Left renal pelvis (tissue), 4 donors: Measurements from ENCODE around the gene STIM1. TPM values are rescaled to one million over a fixed set of nuclear protein-coding genes. Genes with fewer than 3 reads are reported as not detected.
"Not testable (repeated sequence)": the region's sequence is repeated elsewhere in the genome, so short reads cannot be mapped to it uniquely, and the experiment has no call there.

Experiments used
- DNase-seq, 4 donors: peaks; one replicate each; pipeline ENCODE4 v3.0.0-alpha.2; 2013; ENCODE audit warnings: low read depth in 4 of 4, low spot score in 3 of 4
- polyA plus RNA-seq, 4 donors: library from polyadenylated mRNA; unstranded; fragments of 120-200 nt; gene quantifications; one replicate each; pipeline ENCODE4 v1.2.1, GENCODE V29; 2013; ENCODE audit not compliant: insufficient read length in 4 of 4

Gene STIM1
- polyA plus RNA-seq, 4 donors, result 30.4 to 68.4 (median 37.2) TPM

GRCh38 chr11:4087551-4087950, 232.1 kb downstream of the STIM1 start:
- no peak for DNase-seq

DNA sequence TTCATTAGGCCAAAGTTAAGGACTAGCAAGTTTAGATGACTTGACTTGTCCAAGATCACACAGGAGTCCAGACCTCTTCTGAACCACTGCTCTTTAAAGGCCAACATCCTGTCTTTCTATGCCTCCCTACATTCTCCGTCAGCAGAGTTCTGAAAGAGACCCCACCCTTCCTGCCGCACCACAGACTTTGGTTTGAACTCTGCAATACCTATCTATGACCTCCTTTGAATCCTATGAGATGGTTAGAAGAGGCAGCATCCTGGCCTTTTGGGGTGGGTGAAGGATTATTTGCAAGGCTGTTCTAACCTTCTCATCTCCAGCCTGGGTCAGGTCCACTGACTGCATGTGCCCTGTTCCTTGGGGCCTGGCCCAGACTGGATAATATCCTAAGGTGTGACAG, 234.8 kb downstream of the STIM1 start:
- DNase-seq, result no peak

GRCh38 chr11:4092026-4092425, 236.6 kb downstream of the STIM1 start:
- no peak for DNase-seq

DNA sequence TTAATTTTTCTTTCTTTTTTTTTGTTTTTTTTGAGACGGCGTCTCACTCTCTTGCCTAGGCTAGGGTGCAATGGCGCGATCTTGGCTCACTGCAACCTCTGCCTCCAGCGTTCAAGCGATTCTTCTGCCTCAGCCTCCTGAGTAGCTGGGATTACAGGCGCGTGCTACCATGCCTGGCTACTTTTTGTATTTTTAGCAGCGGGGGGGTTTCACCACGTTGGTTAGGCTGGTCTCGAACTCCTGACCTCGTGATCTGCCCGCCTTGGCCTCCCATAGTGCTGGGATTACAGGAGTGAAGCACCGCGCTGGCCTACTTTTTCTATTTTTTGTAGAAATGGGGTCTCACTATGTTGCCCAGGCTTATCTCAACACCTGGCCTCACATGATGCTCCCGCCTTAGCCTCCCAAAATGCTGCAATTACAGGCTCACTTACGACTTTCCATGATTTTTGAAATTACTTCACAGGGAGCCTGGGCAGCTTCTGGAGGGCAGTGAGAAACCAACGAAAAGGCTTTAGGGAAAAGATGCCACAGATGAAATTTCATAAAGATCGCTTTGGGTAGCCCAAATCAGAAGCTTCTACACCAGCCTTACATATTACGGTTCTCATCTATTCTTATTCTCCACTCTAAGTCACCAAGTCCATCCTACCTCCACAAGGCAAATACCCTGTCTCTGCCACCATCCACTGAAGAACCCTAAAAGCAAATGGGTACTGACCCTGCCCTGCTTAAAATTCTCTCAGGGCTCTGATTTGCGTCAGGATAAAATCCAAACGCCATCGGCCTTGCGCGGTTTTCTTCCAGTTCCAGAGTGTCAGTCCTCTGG, 238.3 kb downstream of the STIM1 start:
- DNase-seq, result no peak

DNA sequence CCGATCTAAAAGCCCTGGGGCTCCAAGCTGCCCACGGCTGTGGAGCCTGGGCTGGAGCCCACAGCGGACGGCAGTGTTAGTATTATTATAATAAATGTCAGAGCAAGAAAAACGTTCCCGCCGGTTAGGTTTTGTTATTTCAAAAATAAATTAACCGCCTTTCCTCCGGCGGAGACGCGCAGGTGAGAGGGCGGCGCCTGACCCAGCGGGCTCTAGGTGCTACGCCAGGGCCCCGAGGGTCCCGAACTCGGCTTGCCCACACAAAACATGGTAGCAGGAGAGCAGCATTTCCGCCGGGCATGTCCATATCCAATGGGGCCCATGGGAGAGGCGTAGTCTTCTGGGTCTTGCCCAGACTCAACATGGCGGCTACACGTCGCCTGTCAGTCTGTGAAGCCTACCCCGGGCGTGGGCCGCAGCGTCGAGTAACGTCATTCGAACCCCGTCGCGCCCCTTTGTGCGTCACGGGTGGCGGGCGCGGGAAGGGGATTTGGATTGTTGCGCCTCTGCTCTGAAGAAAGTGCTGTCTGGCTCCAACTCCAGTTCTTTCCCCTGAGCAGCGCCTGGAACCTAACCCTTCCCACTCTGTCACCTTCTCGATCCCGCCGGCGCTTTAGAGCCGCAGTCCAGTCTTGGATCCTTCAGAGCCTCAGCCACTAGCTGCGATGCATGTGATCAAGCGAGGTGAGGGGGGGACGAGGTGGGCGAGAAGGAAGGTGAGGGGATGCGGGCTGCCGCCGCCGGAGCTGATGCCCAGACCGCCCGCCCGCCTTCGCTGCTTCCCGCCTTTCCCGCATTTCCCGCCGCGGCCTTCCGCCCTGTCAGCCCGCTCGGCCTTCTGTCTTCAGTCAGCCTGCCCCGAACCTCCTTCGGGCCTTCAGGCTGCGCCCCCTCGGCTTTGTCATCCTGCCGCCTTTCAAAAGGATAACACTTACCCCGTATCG, 239.2 kb downstream of the STIM1 start, which contains the start of gene RRM1:
Gene RRM1 (plus strand): TSS at position 452 of the 944 bp plus-strand sequence. CDS start 214 bp downstream, at position 666.
- DNase-seq, result peak; percentile 86 to 93 (median 91)

DNA sequence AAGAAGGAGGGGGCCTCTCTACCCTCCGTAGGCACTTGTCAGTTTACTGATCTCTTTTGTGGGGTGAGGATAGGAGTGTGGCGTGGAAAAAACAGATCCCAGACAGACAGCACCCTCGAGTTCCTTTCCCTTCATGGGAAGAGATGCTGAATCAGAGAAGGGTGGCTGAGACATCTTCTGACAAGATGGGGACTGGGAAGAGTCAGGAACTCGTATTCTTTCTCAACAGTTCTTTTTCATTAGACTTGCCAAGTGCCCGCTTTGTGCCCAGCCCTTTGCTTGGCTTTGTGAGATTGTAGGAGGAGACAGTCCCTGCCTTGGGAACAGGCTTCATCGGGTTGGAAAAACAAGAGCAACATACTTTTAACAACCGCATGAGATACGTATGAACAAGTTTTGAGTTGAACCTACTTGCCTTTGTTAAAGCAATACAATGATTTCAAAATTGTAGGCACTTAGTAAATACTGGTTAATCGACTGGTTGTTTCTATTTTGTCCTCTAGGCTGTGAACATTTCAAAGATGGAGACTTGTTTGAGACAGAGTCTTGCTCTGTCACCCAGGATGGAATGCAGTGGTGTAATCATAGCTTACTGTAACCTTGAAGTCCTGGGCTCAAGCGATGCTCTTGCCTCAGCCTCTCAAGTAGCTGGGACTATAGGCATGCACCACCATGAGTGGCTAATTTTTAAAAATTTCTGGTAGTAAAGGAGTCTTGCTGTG, 240.2 kb downstream of the STIM1 start:
- no peak for DNase-seq

- DNase-seq, result no peak
These were observed 242.7 kb downstream of the STIM1 start for GRCh38 chr11:4098026-4098621.

GRCh38 chr11:4102711-4103110, 247.2 kb downstream of the STIM1 start:
- DNase-seq, result no peak

DNA sequence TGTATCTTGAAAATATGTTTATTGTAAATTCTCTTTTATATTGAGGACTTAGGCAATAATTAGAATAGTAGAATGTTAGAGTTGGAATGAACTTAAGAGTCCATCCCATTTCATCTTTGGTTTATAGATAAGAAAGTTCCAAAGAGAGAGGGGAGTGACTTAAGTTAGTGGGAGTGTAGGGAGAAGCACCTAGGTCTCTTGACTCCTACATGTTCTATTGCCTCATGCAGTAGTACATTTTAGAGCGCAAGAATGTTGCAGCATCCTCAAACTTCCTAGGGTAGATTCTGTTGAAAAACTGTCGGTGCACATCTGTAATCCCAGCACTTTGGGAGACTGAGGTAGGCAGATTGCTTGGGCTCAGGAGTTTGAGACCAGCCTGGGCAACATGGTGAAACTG, 247.8 kb downstream of the STIM1 start:
- DNase-seq, result no peak

DNA sequence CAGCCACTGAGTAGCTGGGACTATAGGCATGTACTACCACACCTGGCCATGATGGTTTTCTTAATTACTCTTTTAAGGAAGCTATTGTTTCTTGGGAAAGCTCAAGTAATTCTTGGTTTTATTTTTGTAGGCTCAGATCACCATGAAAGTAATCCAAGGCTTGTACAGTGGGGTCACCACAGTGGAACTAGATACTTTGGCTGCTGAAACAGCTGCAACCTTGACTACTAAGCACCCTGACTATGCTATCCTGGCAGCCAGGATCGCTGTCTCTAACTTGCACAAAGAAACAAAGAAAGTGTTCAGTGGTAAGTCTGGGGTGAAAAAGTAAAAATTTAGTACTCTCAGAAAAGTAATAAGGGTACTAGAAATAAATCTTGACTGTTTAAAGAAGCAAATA, 250.5 kb downstream of the STIM1 start:
- no peak for DNase-seq

DNA sequence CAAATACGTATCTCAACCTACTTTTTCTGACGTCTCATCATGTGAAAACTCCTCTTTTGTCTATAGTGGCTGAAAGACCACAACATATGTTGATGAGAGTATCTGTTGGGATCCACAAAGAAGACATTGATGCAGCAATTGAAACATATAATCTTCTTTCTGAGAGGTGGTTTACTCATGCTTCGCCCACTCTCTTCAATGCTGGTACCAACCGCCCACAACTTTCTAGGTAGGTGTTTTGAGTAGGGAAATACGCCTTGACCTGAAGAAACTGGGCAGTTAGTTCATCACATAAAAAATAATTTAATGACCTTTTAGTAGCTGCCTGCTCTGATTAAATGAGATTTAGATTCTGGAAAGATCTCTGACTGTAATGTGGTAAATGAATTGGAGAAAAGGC, 256.4 kb downstream of the STIM1 start:
- DNase-seq, result no peak

- no peak for DNase-seq
These were observed 259.7 kb downstream of the STIM1 start for GRCh38 chr11:4115128-4115527.

- DNase-seq, result no peak
These were observed 262.6 kb downstream of the STIM1 start for GRCh38 chr11:4118107-4118506.

DNA sequence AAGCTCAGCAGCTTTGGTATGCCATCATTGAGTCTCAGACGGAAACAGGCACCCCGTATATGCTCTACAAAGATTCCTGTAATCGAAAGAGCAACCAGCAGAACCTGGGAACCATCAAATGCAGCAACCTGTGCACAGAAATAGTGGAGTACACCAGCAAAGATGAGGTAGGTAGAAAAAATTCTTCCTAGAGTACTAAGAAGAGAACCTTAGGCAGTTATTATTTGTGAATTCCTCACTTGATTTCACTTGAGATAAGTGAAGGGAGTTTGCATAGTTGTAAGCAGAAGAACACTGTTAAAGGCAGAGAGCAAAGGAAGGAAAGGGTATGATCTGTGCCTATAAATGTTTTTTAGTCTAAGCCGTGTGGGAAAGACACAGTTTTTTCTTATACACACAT, 267.8 kb downstream of the STIM1 start:
- DNase-seq, result no peak

DNA sequence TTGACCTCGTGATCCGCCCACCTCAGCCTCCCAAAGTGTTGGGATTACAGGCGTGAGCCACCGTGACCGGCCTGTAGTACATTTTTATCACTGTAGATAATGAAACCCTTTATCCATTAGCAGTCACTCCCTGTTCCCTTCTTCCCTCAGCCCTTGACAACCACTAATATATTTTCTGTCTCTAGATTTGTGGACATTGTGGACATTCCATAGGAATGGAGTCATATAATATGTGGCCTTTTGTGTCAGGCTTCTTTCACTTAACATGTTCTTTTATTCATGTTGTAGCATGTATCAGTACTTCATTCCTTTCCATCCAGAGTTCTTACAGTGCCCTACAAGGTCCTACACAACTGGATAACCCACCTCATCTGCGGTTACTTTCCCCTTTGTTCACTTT, 269.7 kb downstream of the STIM1 start:
- DNase-seq, result no peak

GRCh38 chr11:4127357-4127756, 271.9 kb downstream of the STIM1 start:
- DNase-seq, result no peak

DNA sequence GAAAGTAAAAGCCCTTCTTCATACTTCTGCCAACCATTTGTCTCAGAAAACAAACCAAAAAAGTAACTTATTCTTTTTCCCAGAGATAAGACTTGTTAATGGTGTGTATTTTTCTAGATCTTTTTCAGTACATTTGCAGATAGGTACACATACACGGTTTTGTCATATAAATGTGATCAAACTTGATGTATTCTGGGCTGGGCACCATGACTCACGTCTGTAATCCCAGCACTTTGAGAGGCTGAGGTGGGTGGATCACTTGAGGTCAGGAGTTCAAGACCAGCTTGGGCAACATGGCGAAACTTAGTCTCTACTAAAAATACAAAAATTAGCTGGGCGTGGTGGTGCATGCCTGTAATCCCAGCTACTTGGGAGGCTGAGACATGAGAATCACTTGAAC, 274.8 kb downstream of the STIM1 start:
- not testable (repeated sequence) for DNase-seq

- DNase-seq, result no peak
These were observed 279.3 kb downstream of the STIM1 start for GRCh38 chr11:4134806-4135205.

GRCh38 chr11:4138497-4138896, 283.0 kb downstream of the STIM1 start:
- no peak for DNase-seq

GRCh38 chr11:4140067-4140636, 284.7 kb downstream of the STIM1 start:
- DNase-seq, result no peak
